Spleen (tissue), 7 donors: Measurements from ENCODE around the gene GDPD5.

Experiments
- CTCF ChIP-seq, 11 experiments: fragments of 200-600 bp in 7 of 11; fragments of 450-650 bp in 4 of 11; sonication (generic) in 4 of 11; IDR thresholded peaks in 8 of 11; conservative IDR thresholded peaks in 3 of 11; 1 replicate in 7 of 11; 2 replicates in 4 of 11; pipeline versions ENCODE4 v1.4.0 to v1.8.0; 2016 to 2021; ENCODE audit warnings: antibody characterized with exemption in 11 of 11, inconsistent platforms in 4 of 11, mild to moderate bottlenecking in 1 of 11
- POLR2A ChIP-seq, 3 donors: fragments of 450-650 bp; IDR thresholded peaks; one replicate each; pipeline ENCODE4 v1.5.1; 2017; ENCODE audit warnings: antibody characterized with exemption in 3 of 3, mild to moderate bottlenecking in 1 of 3
- POLR2AphosphoS5 ChIP-seq, 3 donors: sonication (generic); formaldehyde crosslinking; IDR thresholded peaks; one replicate each; pipeline ENCODE4 v1.5.1; 2017; ENCODE audit warnings: antibody characterized with exemption in 3 of 3
- donor health status: DM: no; HTN: no; CAD: no; lungs with moderate emphysema.
- donor health status: DM: no; HTN: no; CAD: no.
- donor health status: DM: no; HTN: no; CAD: no.

GRCh38 chr11:75430714-75431532, 94.8 kb downstream of the GDPD5 start:
- no peak for TF ChIP-seq CTCF (IDR thresholded peaks at IDR 0.05 in 8 of 11, conservative IDR thresholded peaks at IDR 0.05 in 3 of 11)
- TF ChIP-seq POLR2A (IDR thresholded peaks at IDR 0.05) = no peak
- TF ChIP-seq POLR2AphosphoS5 (IDR thresholded peaks at IDR 0.05) = peak in 1 of 3 donors; percentile 12
